Ascending aorta (tissue), 2 donors: Measurements from ENCODE around the gene ZEB2. TPM values are rescaled to one million over a fixed set of nuclear protein-coding genes. Genes with fewer than 3 reads are reported as not detected.

Experiments
- DNase-seq, 2 donors: peaks; one replicate each; pipeline ENCODE4 v3.0.0-alpha.2; 2019; ENCODE audit warnings: low spot score in 2 of 2
- H3K27ac ChIP-seq, 2 donors: fragments of 200-600 bp; sonication (generic); one replicate each; pipeline ENCODE4 v1.5.1; 2016 to 2017; ENCODE audit warnings: mild to moderate bottlenecking in 1 of 2
- H3K27me3 ChIP-seq: fragments of 200-600 bp; sonication (generic); one replicate; pipeline ENCODE4 v1.5.1; 2017
- H3K36me3 ChIP-seq, 2 donors: fragments of 200-600 bp; sonication (generic); one replicate each; pipeline ENCODE4 v1.5.1; 2016
- H3K4me1 ChIP-seq, 2 donors: fragments of 200-600 bp; sonication (generic); one replicate each; pipeline ENCODE4 v1.5.1; 2016 to 2017; ENCODE audit warnings: mild to moderate bottlenecking in 1 of 2
- H3K4me3 ChIP-seq, 2 donors: fragments of 200-600 bp; sonication (generic); one replicate each; pipeline ENCODE4 v1.5.1; 2016 to 2017; ENCODE audit warnings: mild to moderate bottlenecking in 1 of 2
- H3K9me3 ChIP-seq, 2 donors: fragments of 200-600 bp; sonication (generic); one replicate each; pipeline ENCODE4 v1.5.1; 2016
- CTCF ChIP-seq, 3 experiments: fragments of 200-600 bp in 2 of 3; fragments of 450-650 bp in 1 of 3; sonication (generic) in 2 of 3; IDR thresholded peaks; one replicate each; pipeline ENCODE4 v1.5.1; 2016 to 2019; ENCODE audit warnings: antibody characterized with exemption in 3 of 3, mild to moderate bottlenecking in 1 of 3, moderate library complexity in 1 of 3
- intact Hi-C: fragments of 100-400 bp; cut with DNase I; formaldehyde crosslinking; loops from one replicate; pipeline ENCODE4 v1.15.1; 2023
- total RNA-seq: library from RNA; depleted of rRNA; stranded (reverse); fragments of >200 nt; gene quantifications from one replicate; pipeline ENCODE4 v1.1.0, GENCODE V29; 2016

Gene ZEB2
- total RNA-seq, 1 donor from 2014 or later: 74.6 TPM

- no peak for TF ChIP-seq CTCF (IDR thresholded peaks at IDR 0.05)
- peaks cover 2% of the 10 kb centered on the region in 2 donors for H3K4me1 ChIP-seq
- no peak overlapping the region for H3K4me3 ChIP-seq
- no peak overlapping the region for H3K27ac ChIP-seq
- H3K27me3 ChIP-seq: no peaks in the 10 kb centered on the region
- intact Hi-C loops: no loop called here
- H3K36me3 ChIP-seq: no peaks in the 10 kb centered on the region
- H3K9me3 ChIP-seq: no peaks in the 10 kb centered on the region
- DNase-seq: no peak
Observed at GRCh38 chr2:144362401-144362800, 157.5 kb downstream of the ZEB2 start.

GRCh38 chr2:144361742-144362141 lies 158.2 kb downstream of the ZEB2 start:
- no peak for DNase-seq
- intact Hi-C loops: no loop called here
- H3K36me3 ChIP-seq: no peaks in the 10 kb centered on the region
- TF ChIP-seq CTCF (IDR thresholded peaks at IDR 0.05): no peak
- no peaks in the 10 kb centered on the region for H3K27me3 ChIP-seq
- peaks cover 2% of the 10 kb centered on the region in 2 donors for H3K4me1 ChIP-seq
- no peak overlapping the region for H3K27ac ChIP-seq
- H3K9me3 ChIP-seq: no peaks in the 10 kb centered on the region
- H3K4me3 ChIP-seq: no peak overlapping the region

- Histone ChIP-seq H3K27ac (no peak overlapping the region), H3K36me3 (no peaks in the 10 kb centered on the region)
- intact Hi-C loops: no loop called here
Observed at GRCh38 chr2:144359684-144360083, 160.2 kb downstream of the ZEB2 start.

GRCh38 chr2:144358979-144359541 lies 160.9 kb downstream of the ZEB2 start:
- no peaks in the 10 kb centered on the region for H3K9me3 ChIP-seq
- TF ChIP-seq CTCF (IDR thresholded peaks at IDR 0.05): no peak
- H3K4me3 ChIP-seq: no peak overlapping the region
- DNase-seq: no peak
- H3K36me3 ChIP-seq: no peaks in the 10 kb centered on the region
- H3K27me3 ChIP-seq: no peaks in the 10 kb centered on the region
- intact Hi-C loops: no loop called here
- H3K4me1 ChIP-seq: peaks cover 2% of the 10 kb centered on the region in 2 donors
- peak overlapping the region in 1 of 2 donors; percentile 57 for H3K27ac ChIP-seq

More at GRCh38 chr2:144359684-144360083, 160.2 kb downstream of the ZEB2 start:
- H3K4me1 ChIP-seq: peaks cover 2% of the 10 kb centered on the region in 2 donors
- TF ChIP-seq CTCF (IDR thresholded peaks at IDR 0.05): no peak
- H3K27me3 ChIP-seq: no peaks in the 10 kb centered on the region
- DNase-seq: no peak
- no peaks in the 10 kb centered on the region for H3K9me3 ChIP-seq
- no peak overlapping the region for H3K4me3 ChIP-seq

- no peak for TF ChIP-seq CTCF (IDR thresholded peaks at IDR 0.05)
- H3K36me3 ChIP-seq: no peaks in the 10 kb centered on the region
- intact Hi-C loops: no loop called here
- no peaks in the 10 kb centered on the region for H3K9me3 ChIP-seq
- peak overlapping the region; percentile 47 to 57 for H3K27ac ChIP-seq
- H3K27me3 ChIP-seq: no peaks in the 10 kb centered on the region
- no peak overlapping the region for H3K4me3 ChIP-seq
- no peak for DNase-seq
- peaks cover 2% of the 10 kb centered on the region in 2 donors for H3K4me1 ChIP-seq
Observed at GRCh38 chr2:144358374-144358964, 161.4 kb downstream of the ZEB2 start.
